Effector memory CD4-positive, alpha-beta T cell (primary cell): Measurements from ENCODE around the gene TRAK1.

Experiments used
- DNase-seq, 3 donors: peaks; one replicate each; pipeline ENCODE4 v3.0.0-alpha.2; 2020
- H3K27ac ChIP-seq: 2 replicates; pipeline ENCODE4 v1.7.0; 2013; ENCODE audit warnings: mild to moderate bottlenecking, low read length, moderate library complexity; ENCODE audit not compliant: insufficient read depth, poor library complexity, severe bottlenecking
- H3K27me3 ChIP-seq: replicated peaks from 2 replicates; pipeline ENCODE4 v1.7.0; 2013; ENCODE audit warnings: mild to moderate bottlenecking, low read length; ENCODE audit not compliant: insufficient read depth, control insufficient read depth, poor library complexity, severe bottlenecking
- H3K36me3 ChIP-seq: 2 replicates; pipeline ENCODE4 v1.7.0; 2013; ENCODE audit warnings: mild to moderate bottlenecking, low read length, moderate library complexity; ENCODE audit not compliant: control insufficient read depth, insufficient read depth
- H3K4me1 ChIP-seq: 2 replicates; pipeline ENCODE4 v1.7.0; 2013; ENCODE audit warnings: low read length, mild to moderate bottlenecking; ENCODE audit not compliant: control insufficient read depth, insufficient read depth, poor library complexity, severe bottlenecking
- H3K4me3 ChIP-seq: 2 replicates; pipeline ENCODE4 v1.7.0; 2013; ENCODE audit warnings: low read length, low read depth, mild to moderate bottlenecking; ENCODE audit not compliant: insufficient read depth, poor library complexity, severe bottlenecking
- H3K9me3 ChIP-seq: 2 replicates; pipeline ENCODE4 v1.7.0; 2013; ENCODE audit warnings: mild to moderate bottlenecking, low read length, moderate library complexity; ENCODE audit not compliant: control insufficient read depth

TRAK1 gene

GRCh38 chr3:42120866-42121265 lies 29.7 kb downstream of the TRAK1 start:
- no peak overlapping the region for H3K4me3 ChIP-seq
- H3K27ac ChIP-seq: no peak overlapping the region
- no peak for DNase-seq
- H3K9me3 ChIP-seq: no peaks in the 10 kb centered on the region
- H3K36me3 ChIP-seq: no peaks in the 10 kb centered on the region
- H3K4me1 ChIP-seq: no peaks in the 10 kb centered on the region
- H3K27me3 ChIP-seq: no peaks in the 10 kb centered on the region

- no peak for DNase-seq
- no peaks in the 10 kb centered on the region for H3K27me3 ChIP-seq
- H3K4me1 ChIP-seq: no peaks in the 10 kb centered on the region
- no peak overlapping the region for H3K27ac ChIP-seq
- no peak overlapping the region for H3K4me3 ChIP-seq
- H3K36me3 ChIP-seq: peaks cover 4% of the 10 kb centered on the region
- H3K9me3 ChIP-seq: no peaks in the 10 kb centered on the region
Observed at GRCh38 chr3:42122261-42123011, 31.3 kb downstream of the TRAK1 start.

- Histone ChIP-seq H3K36me3 (peaks cover 4% of the 10 kb centered on the region), H3K9me3 (no peaks in the 10 kb centered on the region), H3K4me3 (no peak overlapping the region), H3K4me1 (no peaks in the 10 kb centered on the region), H3K27ac (no peak overlapping the region), H3K27me3 (no peaks in the 10 kb centered on the region)
- DNase-seq: no peak
Observed at GRCh38 chr3:42123012-42123581, 31.9 kb downstream of the TRAK1 start.

- Histone ChIP-seq H3K36me3 (peaks cover 4% of the 10 kb centered on the region), H3K4me1 (no peaks in the 10 kb centered on the region), H3K27me3 (no peaks in the 10 kb centered on the region), H3K4me3 (no peak overlapping the region), H3K27ac (no peak overlapping the region), H3K9me3 (no peaks in the 10 kb centered on the region)
- no peak for DNase-seq
Observed at GRCh38 chr3:42123824-42124658, 32.9 kb downstream of the TRAK1 start.

GRCh38 chr3:42127226-42127625 lies 36.1 kb downstream of the TRAK1 start:
- Histone ChIP-seq H3K27ac (no peak overlapping the region), H3K4me1 (no peaks in the 10 kb centered on the region), H3K36me3 (peaks cover 4% of the 10 kb centered on the region), H3K27me3 (no peaks in the 10 kb centered on the region), H3K4me3 (no peak overlapping the region), H3K9me3 (no peaks in the 10 kb centered on the region)
- no peak for DNase-seq

GRCh38 chr3:42128526-42128925 lies 37.4 kb downstream of the TRAK1 start:
- Histone ChIP-seq H3K27ac (no peak overlapping the region), H3K9me3 (no peaks in the 10 kb centered on the region), H3K27me3 (no peaks in the 10 kb centered on the region), H3K4me1 (no peaks in the 10 kb centered on the region), H3K4me3 (no peak overlapping the region), H3K36me3 (peaks cover 4% of the 10 kb centered on the region)
- no peak for DNase-seq

- H3K27me3 ChIP-seq: no peaks in the 10 kb centered on the region
- DNase-seq: no peak
- no peaks in the 10 kb centered on the region for H3K9me3 ChIP-seq
- H3K4me3 ChIP-seq: no peak overlapping the region
- peaks cover 4% of the 10 kb centered on the region for H3K36me3 ChIP-seq
- H3K4me1 ChIP-seq: no peaks in the 10 kb centered on the region
- H3K27ac ChIP-seq: no peak overlapping the region
Observed at GRCh38 chr3:42129014-42129953, 38.1 kb downstream of the TRAK1 start.

- Histone ChIP-seq H3K27me3 (no peaks in the 10 kb centered on the region), H3K9me3 (no peaks in the 10 kb centered on the region), H3K27ac (no peak overlapping the region), H3K36me3 (peaks cover 4% of the 10 kb centered on the region), H3K4me1 (no peaks in the 10 kb centered on the region), H3K4me3 (no peak overlapping the region)
- no peak for DNase-seq
Observed at GRCh38 chr3:42130007-42130328, 38.8 kb downstream of the TRAK1 start.

GRCh38 chr3:42130329-42131070 lies 39.3 kb downstream of the TRAK1 start:
- no peak overlapping the region for H3K27ac ChIP-seq
- H3K4me1 ChIP-seq: no peaks in the 10 kb centered on the region
- no peak for DNase-seq
- H3K9me3 ChIP-seq: no peaks in the 10 kb centered on the region
- H3K27me3 ChIP-seq: no peaks in the 10 kb centered on the region
- H3K4me3 ChIP-seq: no peak overlapping the region
- peaks cover 4% of the 10 kb centered on the region for H3K36me3 ChIP-seq
